HEK293 (cell line): ENCODE data around the gene CYB561D2.

Experiments used
- CTCF ChIA-PET: fragments of 350-600 bp; formaldehyde crosslinking; extraction: SDS; loops from one replicate; lab custom pipeline; 2021; ENCODE audit warnings: antibody characterized with exemption; lab: Yijun Ruan, JAX
- POLR2A ChIA-PET: fragments of 300-600 bp; formaldehyde crosslinking; extraction: SDS; loops from one replicate; lab custom pipeline; 2020; ENCODE audit warnings: antibody characterized with exemption, inconsistent platforms; lab: Yijun Ruan, JAX
- H3K27ac ChIP-seq: fragments of 200-500 bp; sonication (Bioruptor generic); 2 replicates; pipeline ENCODE4 v1.5.1; 2014; ENCODE audit warnings: low read depth, low read length, control low read depth, inconsistent platforms; ENCODE audit errors: extremely low read depth
- H3K36me3 ChIP-seq, 2 experiments: fragments of 200-500 bp in 1 of 2; sonication (Bioruptor generic) in 1 of 2; 1 replicate in 1 of 2; 2 replicates in 1 of 2; pipeline ENCODE4 v1.5.1; 2014 to 2017; ENCODE audit warnings: inconsistent platforms in 2 of 2, low read length in 2 of 2; ENCODE audit not compliant: control insufficient read depth in 2 of 2, insufficient read depth in 1 of 2
- H3K4me1 ChIP-seq: fragments of 200-500 bp; sonication (Bioruptor generic); 2 replicates; pipeline ENCODE4 v1.5.1; 2014; ENCODE audit warnings: mild to moderate bottlenecking, low read length, inconsistent platforms; ENCODE audit not compliant: control insufficient read depth, insufficient read depth
- H3K4me3 ChIP-seq: 2 replicates; pipeline ENCODE4 v1.5.1; 2011; ENCODE audit warnings: low read depth, mild to moderate bottlenecking, control low read depth, low read length, moderate library complexity
- H3K9me3 ChIP-seq: fragments of 200-500 bp; sonication (Bioruptor generic); 2 replicates; pipeline ENCODE4 v1.5.1; 2014; ENCODE audit warnings: low read depth, low read length, inconsistent platforms; ENCODE audit not compliant: control insufficient read depth, insufficient read depth
- HOXD13 ChIP-seq: sonication (generic); formaldehyde crosslinking; IDR thresholded peaks from 2 replicates; pipeline ENCODE4 v1.8.0; 2022; ENCODE audit warnings: missing genetic modification reagents, borderline replicate concordance
- ZBTB7A ChIP-seq: fragments of 450-650 bp; formaldehyde crosslinking; IDR thresholded peaks from 2 replicates; pipeline ENCODE4 v1.5.1; 2016; ENCODE audit warnings: low read depth, missing biosample characterization, missing genetic modification characterization
- ZBTB8A ChIP-seq: fragments of 450-650 bp; formaldehyde crosslinking; IDR thresholded peaks from 2 replicates; pipeline ENCODE4 v1.5.1; 2016; ENCODE audit warnings: missing biosample characterization, missing genetic modification characterization
- ZNF148 ChIP-seq: fragments of 450-650 bp; formaldehyde crosslinking; IDR thresholded peaks from 2 replicates; pipeline ENCODE4 v1.5.0; 2017; ENCODE audit warnings: missing biosample characterization, missing genetic modification characterization, borderline replicate concordance
- ZNF202 ChIP-seq: fragments of 450-650 bp; formaldehyde crosslinking; IDR thresholded peaks from 2 replicates; pipeline ENCODE4 v1.5.1; 2016; ENCODE audit warnings: missing biosample characterization, missing genetic modification characterization, borderline replicate concordance
- ZNF211 ChIP-seq: fragments of 450-650 bp; formaldehyde crosslinking; IDR thresholded peaks from 2 replicates; pipeline ENCODE4 v1.5.1; 2016; ENCODE audit warnings: low read depth, missing biosample characterization, missing genetic modification characterization
- ZNF223 ChIP-seq: fragments of 450-650 bp; formaldehyde crosslinking; IDR thresholded peaks from 2 replicates; pipeline ENCODE4 v1.5.1; 2016; ENCODE audit warnings: missing biosample characterization, missing genetic modification characterization
- ZNF48 ChIP-seq: fragments of 450-650 bp; formaldehyde crosslinking; IDR thresholded peaks from 2 replicates; pipeline ENCODE4 v1.5.1; 2016; ENCODE audit warnings: missing biosample characterization, missing genetic modification characterization
- ZNF514 ChIP-seq: fragments of 450-650 bp; formaldehyde crosslinking; IDR thresholded peaks from 2 replicates; pipeline ENCODE4 v1.5.1; 2016; ENCODE audit warnings: missing biosample characterization, missing genetic modification characterization
- ZNF561 ChIP-seq: fragments of 450-650 bp; IDR thresholded peaks from 2 replicates; pipeline ENCODE4 v1.5.1; 2018; ENCODE audit warnings: missing biosample characterization, missing genetic modification characterization, borderline replicate concordance
- ZNF571 ChIP-seq: fragments of 450-650 bp; formaldehyde crosslinking; IDR thresholded peaks from 2 replicates; pipeline ENCODE4 v1.5.0; 2017; ENCODE audit warnings: missing biosample characterization, missing genetic modification characterization
- ZNF600 ChIP-seq: fragments of 450-650 bp; formaldehyde crosslinking; IDR thresholded peaks from 2 replicates; pipeline ENCODE4 v1.5.1; 2016; ENCODE audit warnings: missing biosample characterization, missing genetic modification characterization
- ZNF624 ChIP-seq: fragments of 450-650 bp; formaldehyde crosslinking; IDR thresholded peaks from 2 replicates; pipeline ENCODE4 v1.5.1; 2017; ENCODE audit warnings: missing biosample characterization, missing genetic modification characterization
- ZNF677 ChIP-seq: fragments of 450-650 bp; IDR thresholded peaks from 2 replicates; pipeline ENCODE4 v1.5.0; 2018; ENCODE audit warnings: missing biosample characterization, mild to moderate bottlenecking, missing genetic modification characterization, moderate library complexity
- ZNF777 ChIP-seq: fragments of 450-650 bp; formaldehyde crosslinking; IDR thresholded peaks from 2 replicates; pipeline ENCODE4 v1.5.1; 2017; ENCODE audit warnings: missing biosample characterization, missing genetic modification characterization, borderline replicate concordance
- ZNF785 ChIP-seq: fragments of 450-650 bp; formaldehyde crosslinking; IDR thresholded peaks from 2 replicates; pipeline ENCODE4 v1.5.1; 2016; ENCODE audit warnings: missing biosample characterization, missing genetic modification characterization

Gene CYB561D2

GRCh38 chr3:50330330-50330729 is 20.3 kb upstream of the CYB561D2 start (continued):
- TF ChIP-seq ZNF514 (tag by site-specific recombination) (no peak), ZNF561 (tag by site-specific recombination) (no peak)
- TF ChIP-seq, all 188 proteins: peak for 0

- Histone ChIP-seq H3K4me1 (no peaks in the 10 kb centered on the region; the same call in 1 of the 2 replicates), H3K36me3 (peaks cover 6 to 61% of the 10 kb centered on the region in 2 experiments), H3K27ac (no peak overlapping the region), H3K4me3 (no peak overlapping the region), H3K9me3 (no peaks in the 10 kb centered on the region)
- ChIA-PET CTCF (no interaction called here), POLR2A (interaction anchor here (1.0 to 1.3 kb wide), 2 partner anchors 11 to 32 kb away, joined by 3 read pairs; partner anchors contain the start of genes HYAL3 and NAA80)
- TF ChIP-seq ZNF677, result no peak
- no peak for TF ChIP-seq HOXD13
- TF ChIP-seq ZNF777 (tag by site-specific recombination), result no peak
- no peak for TF ChIP-seq ZNF48
Measured at GRCh38 chr3:50331364-50331907, 19.2 kb upstream of the CYB561D2 start.

- no peak overlapping the region for H3K27ac ChIP-seq
- no peak overlapping the region for H3K4me3 ChIP-seq
- CTCF ChIA-PET, result interaction anchor here (1.0 to 1.6 kb wide), 2 partner anchors 10 to 210 kb away, joined by 4 to 5 read pairs; no protein-coding TSS in a partner anchor
- no peaks in the 10 kb centered on the region for H3K9me3 ChIP-seq
- no peaks in the 10 kb centered on the region; the same call in 1 of the 2 replicates for H3K4me1 ChIP-seq
- POLR2A ChIA-PET, result interaction anchor here (0.6 to 2.2 kb wide), 3 partner anchors 29 to 69 kb away, joined by 3 to 4 read pairs (median 3); partner anchors contain the start of genes HYAL3 and NAA80
- TF ChIP-seq ZNF202 (no peak), ZNF571 (no peak), ZBTB7A (tag by site-specific recombination) (no peak), ZNF624 (tag by site-specific recombination) (no peak), ZNF223 (tag by site-specific recombination) (no peak)
- H3K36me3 ChIP-seq, result peaks cover 3 to 55% of the 10 kb centered on the region in 2 experiments
Measured at GRCh38 chr3:50333744-50334328, 16.8 kb upstream of the CYB561D2 start.

GRCh38 chr3:50334339-50335075 is 16.2 kb upstream of the CYB561D2 start:
- Histone ChIP-seq H3K9me3 (no peaks in the 10 kb centered on the region), H3K4me3 (no peak overlapping the region), H3K4me1 (no peaks in the 10 kb centered on the region; the same call in 1 of the 2 replicates), H3K27ac (no peak overlapping the region), H3K36me3 (peaks cover 3 to 51% of the 10 kb centered on the region in 2 experiments)
- ChIA-PET CTCF (interaction anchor here (1.0 to 1.6 kb wide), 2 partner anchors 11 to 209 kb away, joined by 4 to 5 read pairs; no protein-coding TSS in a partner anchor), POLR2A (interaction anchor here (0.9 to 2.2 kb wide), 2 partner anchors 35 to 70 kb away, joined by 3 to 4 read pairs; partner anchors contain the start of genes HYAL3 and NAA80)
- no peak for TF ChIP-seq ZNF148 (tag by site-specific recombination)
- TF ChIP-seq ZBTB8A (tag by site-specific recombination), result no peak
- TF ChIP-seq ZNF211 (tag by site-specific recombination), result no peak
- 0 out of 2 replicates have a peak, but pooled peaks have one; percentile 11 for TF ChIP-seq ZNF600 (tag by site-specific recombination)
- no peak for TF ChIP-seq ZNF785 (tag by site-specific recombination)
